Raji (cell line): Measurements from ENCODE around the gene FLG2.

Source experiments
- POLR2A ChIP-seq: IDR thresholded peaks from 2 replicates; pipeline ENCODE4 v1.6.1; 2011; ENCODE audit warnings: low read depth, low read length, control low read depth; ENCODE audit not compliant: insufficient read depth

Gene FLG2

GRCh38 chr1:152359906-152360305 is at the start of gene FLG2:
Gene FLG2, minus strand, starts transcription at chr1:152360006. Its CDS starts 1,122 bp downstream, at chr1:152358884.
- TF ChIP-seq POLR2A, result no peak

- no peak for TF ChIP-seq POLR2A
Measured at GRCh38 chr1:152408664-152409063, 48.9 kb upstream of the FLG2 start.

GRCh38 chr1:152398812-152399698 is 39.2 kb upstream of the FLG2 start:
- TF ChIP-seq POLR2A, result no peak

GRCh38 chr1:152397474-152397873 is 37.7 kb upstream of the FLG2 start:
- no peak for TF ChIP-seq POLR2A

- no peak for TF ChIP-seq POLR2A
Measured at GRCh38 chr1:152394151-152394550, 34.3 kb upstream of the FLG2 start.

- no peak for TF ChIP-seq POLR2A
Measured at GRCh38 chr1:152392909-152393308, 33.1 kb upstream of the FLG2 start.

GRCh38 chr1:152388889-152389288 is 29.1 kb upstream of the FLG2 start:
- no peak for TF ChIP-seq POLR2A

GRCh38 chr1:152386940-152387339 is 27.1 kb upstream of the FLG2 start:
- TF ChIP-seq POLR2A, result no peak

- no peak for TF ChIP-seq POLR2A
Measured at GRCh38 chr1:152380932-152381331, 21.1 kb upstream of the FLG2 start.

GRCh38 chr1:152374451-152374850 is 14.6 kb upstream of the FLG2 start:
- no peak for TF ChIP-seq POLR2A

- no peak for TF ChIP-seq POLR2A
Measured at GRCh38 chr1:152372672-152373071, 12.9 kb upstream of the FLG2 start.

GRCh38 chr1:152367436-152367835 is 7.6 kb upstream of the FLG2 start:
- TF ChIP-seq POLR2A, result no peak

- no peak for TF ChIP-seq POLR2A
Measured at GRCh38 chr1:152356736-152357135, 3.1 kb downstream of the FLG2 start.

- no peak for TF ChIP-seq POLR2A
Measured at GRCh38 chr1:152349611-152350010, 10.2 kb downstream of the FLG2 start.

- TF ChIP-seq POLR2A, result no peak
Measured at GRCh38 chr1:152348447-152348846, 11.4 kb downstream of the FLG2 start.

GRCh38 chr1:152347116-152347728 is 12.6 kb downstream of the FLG2 start:
- no peak for TF ChIP-seq POLR2A

- no peak for TF ChIP-seq POLR2A
Measured at GRCh38 chr1:152344438-152344837, 15.4 kb downstream of the FLG2 start.

GRCh38 chr1:152343006-152343405 is 16.8 kb downstream of the FLG2 start:
- TF ChIP-seq POLR2A, result no peak
